ENCODE measurements around the gene MAML3. TPM values are rescaled to one million over a fixed set of nuclear protein-coding genes. Genes with fewer than 3 reads are reported as not detected.

MAML3 gene
- total RNA-seq, 6 donors from 2014 or later = 9.6 to 31.4 (median 14.5) TPM

DNA sequence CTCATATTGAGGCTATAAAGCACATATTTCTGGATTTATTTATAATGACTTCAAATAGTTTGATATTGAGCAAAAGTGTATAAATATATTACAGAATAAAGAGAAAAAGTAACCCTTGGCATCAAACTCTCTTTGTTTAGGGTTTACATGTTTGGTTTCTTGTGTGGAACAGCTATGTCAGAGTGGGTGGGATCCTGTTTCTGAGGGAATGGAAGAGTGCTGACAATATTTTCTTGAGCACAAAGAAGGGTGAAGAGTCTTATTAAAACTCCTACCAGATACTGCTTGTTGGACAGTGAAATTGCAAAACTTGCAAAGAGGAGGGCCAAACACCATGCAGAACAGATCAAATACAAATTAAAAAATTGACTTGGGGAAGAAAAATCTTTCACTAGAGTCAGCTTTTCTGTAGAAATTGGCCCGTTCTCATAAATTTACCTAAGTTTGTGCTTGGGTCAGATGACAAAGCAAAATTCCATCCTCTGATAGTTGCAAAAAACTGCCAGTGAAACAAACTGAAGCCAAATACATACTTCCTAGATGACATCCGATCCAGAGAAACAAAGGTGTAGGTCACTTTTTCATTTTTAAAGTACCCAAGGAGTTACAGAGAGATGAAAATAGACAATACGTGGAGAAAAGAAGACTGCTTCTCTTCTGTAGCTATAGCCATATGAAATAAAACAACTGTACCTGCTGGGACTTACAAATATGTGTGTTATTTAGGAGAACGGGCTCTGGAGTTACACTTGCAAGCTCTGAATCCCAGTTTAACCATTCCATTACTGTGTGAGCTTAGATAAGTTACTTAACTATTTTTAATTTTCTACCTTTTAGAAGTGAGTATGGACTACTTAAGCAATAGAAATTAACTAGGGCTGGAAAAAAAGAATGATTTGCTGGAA is 133.3 kb downstream of the MAML3 start:
- WGBS, 2 donors = 22 to 32% methylated on average over 4 of the region's 4 CpGs
- peaks cover 9 to 23% (median 18%) of the 10 kb centered on the region in 4 donors for H3K4me1 ChIP-seq
- peak overlapping the region in 2 of 4 donors; percentile 5 to 9 for H3K27ac ChIP-seq
- H3K4me3 ChIP-seq = no peak overlapping the region
- no peaks in the 10 kb centered on the region for H3K9me3 ChIP-seq
- H3K27me3 ChIP-seq = no peaks in the 10 kb centered on the region
- TF ChIP-seq POLR2A (IDR thresholded peaks at IDR 0.05) = no peak
- TF ChIP-seq POLR2AphosphoS5 (IDR thresholded peaks at IDR 0.05) = no peak
- TF ChIP-seq EP300 (IDR thresholded peaks at IDR 0.05) = no peak
- TF ChIP-seq CTCF (IDR thresholded peaks at IDR 0.05) = no peak
- ATAC-seq (ENCODE audit: low FRiP score in 2 of 2) (no peak), DNase-seq (no peak)
- H3K36me3 ChIP-seq = no peaks in the 10 kb centered on the region

DNA sequence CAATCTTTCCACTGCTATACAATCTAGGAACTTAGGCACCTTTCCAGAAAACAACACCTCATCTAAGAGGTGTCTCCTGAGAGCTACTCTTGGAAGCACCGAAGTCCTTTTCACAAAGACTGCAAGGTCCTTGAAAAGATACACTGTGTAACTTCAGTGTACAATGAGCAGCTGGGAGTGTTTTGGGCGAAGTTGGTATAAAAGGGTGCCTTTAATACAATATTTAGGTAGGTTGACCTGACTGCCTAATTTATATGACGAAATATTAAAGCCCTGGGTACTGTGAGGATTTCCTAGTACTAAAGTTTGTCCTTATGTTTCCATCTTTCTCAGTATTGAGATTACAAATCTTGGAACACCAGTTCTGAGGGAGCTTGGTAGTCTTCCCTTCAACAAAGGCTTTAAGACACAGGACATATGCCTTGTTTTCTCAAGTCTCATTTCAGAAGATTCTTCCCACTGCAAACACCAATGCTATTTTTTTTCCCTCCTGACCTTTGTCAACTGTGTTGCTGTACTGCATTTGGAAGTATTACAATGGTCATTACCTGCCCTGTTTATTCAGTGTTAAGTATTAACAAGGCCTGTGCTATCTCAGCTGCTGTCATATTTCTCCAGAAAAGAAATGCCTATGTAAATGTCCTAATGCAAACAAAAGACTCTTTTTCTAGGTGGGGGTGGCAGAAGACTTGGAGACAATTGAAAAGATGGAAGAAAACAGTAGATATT is 134.2 kb downstream of the MAML3 start:
- ATAC-seq (ENCODE audit: low FRiP score in 2 of 2) = peak in 1 of 2 donors; percentile 36
- Histone ChIP-seq H3K4me3 (no peak overlapping the region), H3K27ac (peak overlapping the region in 3 of 4 donors; percentile 14 to 46 (median 45)), H3K36me3 (no peaks in the 10 kb centered on the region), H3K9me3 (no peaks in the 10 kb centered on the region), H3K27me3 (no peaks in the 10 kb centered on the region), H3K4me1 (peaks cover 9 to 23% (median 18%) of the 10 kb centered on the region in 4 donors)
- 73 to 82% methylated on average over 3 of the region's 3 CpGs for WGBS, 2 donors
- no peak for TF ChIP-seq POLR2AphosphoS5 (IDR thresholded peaks at IDR 0.05)
- TF ChIP-seq EP300 (IDR thresholded peaks at IDR 0.05) = peak in 1 of 4 donors; percentile 8
- TF ChIP-seq POLR2A (IDR thresholded peaks at IDR 0.05) = no peak
- DNase-seq = no peak

DNA sequence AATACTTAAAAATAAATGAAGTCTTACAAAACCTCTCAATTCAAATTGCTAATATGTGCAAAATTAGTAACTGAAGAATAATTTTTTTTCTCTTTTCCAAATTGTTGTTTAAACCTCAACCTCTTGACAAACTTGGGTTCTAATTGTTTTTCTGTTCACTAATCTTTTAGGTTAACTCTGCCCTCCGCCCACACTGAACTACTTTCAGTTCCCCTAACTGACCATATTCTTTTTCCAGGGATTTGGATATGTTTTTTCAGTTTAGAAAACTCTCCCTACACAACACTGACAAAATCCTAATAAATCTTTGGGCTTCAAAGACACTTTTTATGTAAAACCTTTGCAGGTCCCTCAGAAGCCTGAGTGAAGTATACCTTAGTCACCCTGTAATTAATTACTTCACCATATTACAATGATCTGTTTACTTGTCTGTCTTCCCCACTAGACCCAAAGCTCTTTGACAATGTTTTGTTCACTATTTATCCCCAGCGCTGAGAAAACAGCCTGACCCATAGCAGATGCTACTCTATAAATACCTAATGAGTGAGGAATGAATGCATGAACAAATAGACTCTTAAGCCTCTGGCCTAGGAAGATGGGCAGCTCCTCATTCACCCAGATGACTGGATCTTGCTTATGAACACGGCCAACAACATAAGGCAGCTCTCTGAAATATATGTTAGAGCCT is 134.9 kb downstream of the MAML3 start:
- no peak for DNase-seq
- TF ChIP-seq EP300 (IDR thresholded peaks at IDR 0.05) = no peak
- no peak for TF ChIP-seq POLR2A (IDR thresholded peaks at IDR 0.05)
- no peak for TF ChIP-seq POLR2AphosphoS5 (IDR thresholded peaks at IDR 0.05)
- no peak for TF ChIP-seq CTCF (IDR thresholded peaks at IDR 0.05)
- ATAC-seq (ENCODE audit: low FRiP score in 2 of 2) = no peak
- no peaks in the 10 kb centered on the region for H3K36me3 ChIP-seq
- H3K4me1 ChIP-seq = peaks cover 9 to 23% (median 18%) of the 10 kb centered on the region in 4 donors
- no peaks in the 10 kb centered on the region for H3K9me3 ChIP-seq
- H3K27me3 ChIP-seq = no peaks in the 10 kb centered on the region
- 78 to 83% methylated on average over 3 of the region's 3 CpGs for WGBS, 2 donors
- no peak overlapping the region for H3K4me3 ChIP-seq
- H3K27ac ChIP-seq = peak overlapping the region in 2 of 4 donors; percentile 45 to 46

DNA sequence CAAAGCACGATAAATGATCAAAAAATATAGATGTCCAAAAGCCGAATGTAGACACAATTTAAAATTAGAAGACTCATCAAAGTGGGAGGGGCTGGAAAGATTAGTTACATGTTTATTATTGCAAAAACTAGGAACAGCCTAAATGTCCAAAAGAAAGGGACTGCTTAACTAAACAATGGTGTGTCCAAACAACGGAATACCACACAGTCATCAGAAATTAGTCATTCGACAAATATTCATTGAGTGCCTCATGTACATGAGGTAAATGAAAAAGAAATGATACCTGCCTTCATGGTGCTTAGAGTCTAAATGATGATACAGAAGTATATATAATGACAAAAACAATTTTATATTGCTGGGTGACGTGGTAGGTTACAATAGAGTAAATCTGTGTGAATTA is 139.7 kb downstream of the MAML3 start:
- H3K4me1 ChIP-seq = peaks cover 9 to 18% (median 10%) of the 10 kb centered on the region in 4 donors
- DNase-seq (no peak), ATAC-seq (ENCODE audit: low FRiP score in 2 of 2) (no peak)
- 90 to 92% methylated on average over 5 of the region's 5 CpGs for WGBS, 2 donors
- no peak for TF ChIP-seq POLR2A (IDR thresholded peaks at IDR 0.05)
- no peak for TF ChIP-seq CTCF (IDR thresholded peaks at IDR 0.05)
- no peak for TF ChIP-seq EP300 (IDR thresholded peaks at IDR 0.05)
- no peak for TF ChIP-seq POLR2AphosphoS5 (IDR thresholded peaks at IDR 0.05)
- H3K36me3 ChIP-seq = no peaks in the 10 kb centered on the region
- no peaks in the 10 kb centered on the region for H3K9me3 ChIP-seq
- no peak overlapping the region for H3K27ac ChIP-seq
- H3K27me3 ChIP-seq = no peaks in the 10 kb centered on the region
- no peak overlapping the region for H3K4me3 ChIP-seq

All from upper lobe of left lung (tissue), 6 donors.